ENCODE measurements around the gene UBE2Q2.

UBE2Q2 gene

GRCh38 chr15:75820206-75820605 lies 23.0 kb upstream of the UBE2Q2 start:
- H3K4me3 ChIP-seq (ENCODE audit: low read depth, low read length) = no peak overlapping the region
- TF ChIP-seq CTCF (IDR thresholded peaks at IDR 0.05; ENCODE audit: low read depth, low read length, missing control alignments) = no peak
- no peak for DNase-seq (ENCODE audit: low read depth)

GRCh38 chr15:75821786-75822345 lies 21.4 kb upstream of the UBE2Q2 start:
- H3K4me3 ChIP-seq (ENCODE audit: low read depth, low read length) = no peak overlapping the region
- TF ChIP-seq CTCF (IDR thresholded peaks at IDR 0.05; ENCODE audit: low read depth, low read length, missing control alignments) = no peak
- no peak for DNase-seq (ENCODE audit: low read depth)

- no peak for DNase-seq (ENCODE audit: low read depth)
- H3K4me3 ChIP-seq (ENCODE audit: low read depth, low read length) = no peak overlapping the region
- TF ChIP-seq CTCF (IDR thresholded peaks at IDR 0.05; ENCODE audit: low read depth, low read length, missing control alignments) = no peak
These were observed 20.5 kb upstream of the UBE2Q2 start for GRCh38 chr15:75822685-75823278.

- DNase-seq (ENCODE audit: low read depth) = no peak
- no peak overlapping the region for H3K4me3 ChIP-seq (ENCODE audit: low read depth, low read length)
- no peak for TF ChIP-seq CTCF (IDR thresholded peaks at IDR 0.05; ENCODE audit: low read depth, low read length, missing control alignments)
These were observed 19.2 kb upstream of the UBE2Q2 start for GRCh38 chr15:75823860-75824613.

- no peak overlapping the region for H3K4me3 ChIP-seq (ENCODE audit: low read depth, low read length)
- no peak for DNase-seq (ENCODE audit: low read depth)
- no peak for TF ChIP-seq CTCF (IDR thresholded peaks at IDR 0.05; ENCODE audit: low read depth, low read length, missing control alignments)
These were observed 15.6 kb upstream of the UBE2Q2 start for GRCh38 chr15:75827691-75828090.

- no peak for TF ChIP-seq CTCF (IDR thresholded peaks at IDR 0.05; ENCODE audit: low read depth, low read length, missing control alignments)
- DNase-seq (ENCODE audit: low read depth) = no peak
- H3K4me3 ChIP-seq (ENCODE audit: low read depth, low read length) = no peak overlapping the region
These were observed 14.8 kb upstream of the UBE2Q2 start for GRCh38 chr15:75828429-75828828.

Measured in GM12864 (cell line).